ENCODE data around the gene TRIM25.

Gene TRIM25

DNA sequence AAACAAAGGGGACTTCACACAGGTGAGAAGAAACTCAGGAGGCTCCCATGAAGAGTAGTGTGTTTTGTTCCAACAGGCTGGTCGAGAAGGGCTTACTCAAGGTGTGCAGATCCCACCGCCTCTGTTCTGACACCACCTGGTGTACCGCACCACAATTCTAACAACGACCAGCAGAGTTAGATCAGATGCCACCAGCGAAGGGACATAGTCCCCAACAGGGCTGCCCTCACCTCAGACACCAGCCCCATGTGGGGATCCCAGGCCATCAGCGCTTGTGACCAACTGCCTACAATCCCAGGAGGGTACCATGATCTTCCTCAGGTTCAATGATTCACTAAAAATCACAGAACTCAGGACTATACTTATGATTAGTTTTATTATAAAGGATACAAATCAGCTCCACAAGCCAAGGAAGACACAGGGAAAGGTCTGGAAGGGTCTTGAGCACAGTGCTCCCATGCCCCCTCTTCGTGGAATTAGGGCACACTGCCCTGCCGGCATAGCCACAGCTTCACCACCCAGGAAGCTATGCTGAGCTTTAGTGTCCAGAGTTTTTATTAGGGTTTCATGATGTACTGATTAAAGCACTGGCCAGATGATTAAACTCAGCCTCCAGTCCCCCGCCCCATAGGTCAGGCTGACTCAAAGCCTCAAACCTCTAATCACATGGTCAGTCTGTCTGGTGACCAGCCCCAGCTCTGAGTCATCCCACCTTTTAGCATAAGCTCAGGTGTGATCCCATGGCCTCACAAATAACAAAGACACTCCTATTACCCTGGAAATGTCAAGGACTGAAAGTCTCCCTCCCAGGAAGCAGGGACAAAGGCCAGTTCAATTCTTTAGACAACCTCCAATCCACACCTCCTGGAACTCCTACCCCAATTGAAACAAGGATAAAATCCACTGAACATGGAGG, 26.0 kb downstream of the TRIM25 start:
- H3K36me3 ChIP-seq (ENCODE audit: control insufficient read depth in 5 of 5, insufficient read depth in 5 of 5, low read length in 5 of 5) = peaks cover 14 to 71% (median 52%) of the 10 kb centered on the region in 5 donors
- H3K4me3 ChIP-seq (ENCODE audit: low read depth in 1 of 5, low read length in 5 of 5) = no peak overlapping the region

GRCh38 chr17:56887105-56887504, 26.7 kb downstream of the TRIM25 start:
- H3K9me3 ChIP-seq (ENCODE audit: control insufficient read depth in 5 of 5, low read length in 5 of 5) = peaks cover 0 to 9% (median 6%) of the 10 kb centered on the region in 5 donors
- H3K36me3 ChIP-seq (ENCODE audit: control insufficient read depth in 5 of 5, insufficient read depth in 5 of 5, low read length in 5 of 5) = peaks cover 10 to 64% (median 45%) of the 10 kb centered on the region in 5 donors
- no peak overlapping the region for H3K9ac ChIP-seq (ENCODE audit: low read length in 5 of 5)
- H3K4me3 ChIP-seq (ENCODE audit: low read depth in 1 of 5, low read length in 5 of 5) = no peak overlapping the region
- H3K4me1 ChIP-seq (ENCODE audit: control insufficient read depth in 5 of 5, insufficient read depth in 5 of 5, low read length in 5 of 5) = peaks cover 0 to 12% (median 0%) of the 10 kb centered on the region in 5 donors
- no peaks in the 10 kb centered on the region for H3K27me3 ChIP-seq (ENCODE audit: control insufficient read depth in 5 of 5, insufficient read depth in 4 of 5, low read length in 5 of 5)
- H3K27ac ChIP-seq (ENCODE audit: low read depth, low read length) = no peak overlapping the region

More for the DNA sequence above, 26.0 kb downstream of the TRIM25 start:
- Histone ChIP-seq H3K9ac (ENCODE audit: low read length in 5 of 5) (no peak overlapping the region), H3K9me3 (ENCODE audit: control insufficient read depth in 5 of 5, low read length in 5 of 5) (peaks cover 0 to 9% (median 6%) of the 10 kb centered on the region in 5 donors), H3K27me3 (ENCODE audit: control insufficient read depth in 5 of 5, insufficient read depth in 4 of 5, low read length in 5 of 5) (no peaks in the 10 kb centered on the region), H3K4me1 (ENCODE audit: control insufficient read depth in 5 of 5, insufficient read depth in 5 of 5, low read length in 5 of 5) (peaks cover 0 to 12% (median 0%) of the 10 kb centered on the region in 5 donors), H3K27ac (ENCODE audit: low read depth, low read length) (no peak overlapping the region)

DNA sequence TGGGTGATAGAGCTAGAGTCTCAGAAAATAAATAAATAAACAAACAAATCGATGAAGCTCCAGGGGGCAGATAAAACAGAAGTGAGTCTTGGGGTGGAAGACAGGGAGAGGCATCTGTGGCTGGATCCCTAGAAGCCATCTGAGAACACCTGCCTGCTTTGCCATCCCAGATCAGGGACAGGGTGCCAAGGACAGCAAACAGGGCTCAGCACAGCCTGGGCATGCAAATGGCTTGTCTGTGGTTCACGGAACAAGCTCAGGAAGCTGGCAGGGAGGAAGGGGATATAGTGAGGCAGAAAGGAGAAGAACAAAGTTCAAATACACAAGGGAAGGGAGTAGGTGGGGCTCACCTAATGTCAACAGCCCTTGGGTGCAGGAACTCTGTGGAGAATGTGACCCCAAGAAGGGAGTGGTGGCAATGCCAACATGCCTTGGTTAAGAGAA, 27.5 kb downstream of the TRIM25 start:
- H3K9ac ChIP-seq (ENCODE audit: low read length in 5 of 5) = no peak overlapping the region
- H3K36me3 ChIP-seq (ENCODE audit: control insufficient read depth in 5 of 5, insufficient read depth in 5 of 5, low read length in 5 of 5) = peaks cover 8 to 56% (median 37%) of the 10 kb centered on the region in 5 donors
- no peak overlapping the region for H3K27ac ChIP-seq (ENCODE audit: low read depth, low read length)

GRCh38 chr17:56885312-56885657, 28.6 kb downstream of the TRIM25 start:
- peaks cover 0 to 9% (median 6%) of the 10 kb centered on the region in 5 donors for H3K9me3 ChIP-seq (ENCODE audit: control insufficient read depth in 5 of 5, low read length in 5 of 5)
- peaks cover 8 to 45% (median 28%) of the 10 kb centered on the region in 5 donors for H3K36me3 ChIP-seq (ENCODE audit: control insufficient read depth in 5 of 5, insufficient read depth in 5 of 5, low read length in 5 of 5)
- H3K27ac ChIP-seq (ENCODE audit: low read depth, low read length) = no peak overlapping the region
- H3K4me3 ChIP-seq (ENCODE audit: low read depth in 1 of 5, low read length in 5 of 5) = no peak overlapping the region
- peaks cover 0 to 14% (median 0%) of the 10 kb centered on the region in 5 donors for H3K4me1 ChIP-seq (ENCODE audit: control insufficient read depth in 5 of 5, insufficient read depth in 5 of 5, low read length in 5 of 5)
- H3K27me3 ChIP-seq (ENCODE audit: control insufficient read depth in 5 of 5, insufficient read depth in 4 of 5, low read length in 5 of 5) = no peaks in the 10 kb centered on the region
- H3K9ac ChIP-seq (ENCODE audit: low read length in 5 of 5) = no peak overlapping the region

More for the DNA sequence above, 27.5 kb downstream of the TRIM25 start:
- Histone ChIP-seq H3K9me3 (ENCODE audit: control insufficient read depth in 5 of 5, low read length in 5 of 5) (peaks cover 0 to 9% (median 6%) of the 10 kb centered on the region in 5 donors), H3K4me1 (ENCODE audit: control insufficient read depth in 5 of 5, insufficient read depth in 5 of 5, low read length in 5 of 5) (peaks cover 0 to 12% (median 0%) of the 10 kb centered on the region in 5 donors), H3K27me3 (ENCODE audit: control insufficient read depth in 5 of 5, insufficient read depth in 4 of 5, low read length in 5 of 5) (no peaks in the 10 kb centered on the region), H3K4me3 (ENCODE audit: low read depth in 1 of 5, low read length in 5 of 5) (no peak overlapping the region)

DNA sequence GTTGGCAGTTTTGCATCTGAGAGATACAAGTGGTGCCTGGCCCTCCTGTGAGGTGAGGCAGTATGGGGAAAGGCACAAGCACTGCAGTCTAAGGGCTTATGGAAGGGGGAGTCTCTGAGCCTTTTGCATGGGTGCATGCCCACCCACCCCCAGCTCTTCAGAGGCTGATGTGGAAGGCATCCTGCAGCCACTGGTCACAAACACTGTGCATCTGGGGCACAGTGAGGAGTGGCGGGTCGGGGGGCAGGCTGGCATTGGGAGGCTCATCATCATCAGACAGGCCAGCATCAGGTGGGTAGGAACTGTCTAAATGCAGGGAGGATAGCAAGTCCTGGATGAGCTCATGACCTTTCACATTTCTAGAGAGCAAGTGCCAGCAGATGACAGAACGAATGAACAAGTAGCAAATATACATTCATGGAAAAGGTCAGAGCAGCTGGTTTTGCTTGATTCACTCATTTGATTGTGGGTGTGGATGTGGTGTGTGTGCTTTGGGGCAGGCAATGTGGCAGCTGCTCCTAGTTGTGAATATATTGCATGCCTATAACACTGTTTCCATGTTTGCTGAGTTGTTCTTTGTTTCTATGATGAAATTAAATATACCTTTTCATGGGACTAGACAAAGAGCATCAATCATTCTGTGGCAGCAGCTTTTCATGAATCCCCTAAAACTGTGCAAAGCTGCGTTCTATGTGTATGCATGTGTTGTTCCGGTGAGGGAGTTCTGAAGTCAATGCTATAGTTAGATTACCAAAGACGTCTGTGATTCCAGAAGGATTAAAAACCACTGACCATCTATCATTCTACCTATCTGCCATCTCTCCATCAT, 29.2 kb downstream of the TRIM25 start:
- H3K36me3 ChIP-seq (ENCODE audit: control insufficient read depth in 5 of 5, insufficient read depth in 5 of 5, low read length in 5 of 5) = peaks cover 8 to 40% (median 22%) of the 10 kb centered on the region in 5 donors
- H3K9ac ChIP-seq (ENCODE audit: low read length in 5 of 5) = no peak overlapping the region
- H3K4me1 ChIP-seq (ENCODE audit: control insufficient read depth in 5 of 5, insufficient read depth in 5 of 5, low read length in 5 of 5) = peaks cover 0 to 14% (median 0%) of the 10 kb centered on the region in 5 donors
- H3K4me3 ChIP-seq (ENCODE audit: low read depth in 1 of 5, low read length in 5 of 5) = no peak overlapping the region
- H3K27me3 ChIP-seq (ENCODE audit: control insufficient read depth in 5 of 5, insufficient read depth in 4 of 5, low read length in 5 of 5) = no peaks in the 10 kb centered on the region
- H3K27ac ChIP-seq (ENCODE audit: low read depth, low read length) = no peak overlapping the region
- peaks cover 0 to 9% (median 6%) of the 10 kb centered on the region in 5 donors for H3K9me3 ChIP-seq (ENCODE audit: control insufficient read depth in 5 of 5, low read length in 5 of 5)

DNA sequence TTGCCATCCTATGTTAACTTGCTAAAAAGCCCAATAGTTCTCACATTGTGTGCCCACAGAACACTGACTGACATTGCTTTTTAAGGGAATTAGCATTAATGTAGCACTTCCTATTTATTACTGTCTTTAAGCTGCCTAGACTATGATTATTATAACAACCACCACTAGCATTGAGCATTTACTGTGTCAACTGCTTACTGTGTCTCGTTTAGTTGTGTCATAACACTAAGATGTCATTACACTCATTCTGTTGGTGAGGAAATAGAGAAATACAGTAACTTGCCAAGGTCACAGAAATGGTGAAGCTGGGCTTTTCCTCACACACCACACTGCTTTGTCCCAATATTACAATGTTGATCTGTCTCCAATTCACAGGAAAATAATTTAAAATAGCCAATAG, 30.2 kb downstream of the TRIM25 start:
- Histone ChIP-seq H3K4me1 (ENCODE audit: control insufficient read depth in 5 of 5, insufficient read depth in 5 of 5, low read length in 5 of 5) (peaks cover 0 to 14% (median 0%) of the 10 kb centered on the region in 5 donors), H3K36me3 (ENCODE audit: control insufficient read depth in 5 of 5, insufficient read depth in 5 of 5, low read length in 5 of 5) (peaks cover 3 to 30% (median 15%) of the 10 kb centered on the region in 5 donors)

GRCh38 chr17:56881685-56882295, 32.1 kb downstream of the TRIM25 start:
- Histone ChIP-seq H3K27me3 (ENCODE audit: control insufficient read depth in 5 of 5, insufficient read depth in 4 of 5, low read length in 5 of 5) (peaks cover 0 to 2% (median 0%) of the 10 kb centered on the region in 5 donors), H3K27ac (ENCODE audit: low read depth, low read length) (no peak overlapping the region), H3K9ac (ENCODE audit: low read length in 5 of 5) (no peak overlapping the region), H3K4me3 (ENCODE audit: low read depth in 1 of 5, low read length in 5 of 5) (no peak overlapping the region), H3K36me3 (ENCODE audit: control insufficient read depth in 5 of 5, insufficient read depth in 5 of 5, low read length in 5 of 5) (peaks cover 2 to 13% (median 6%) of the 10 kb centered on the region in 5 donors), H3K4me1 (ENCODE audit: control insufficient read depth in 5 of 5, insufficient read depth in 5 of 5, low read length in 5 of 5) (peaks cover 0 to 14% (median 0%) of the 10 kb centered on the region in 5 donors), H3K9me3 (ENCODE audit: control insufficient read depth in 5 of 5, low read length in 5 of 5) (peaks cover 0 to 3% (median 0%) of the 10 kb centered on the region in 5 donors)

More for the DNA sequence above, 30.2 kb downstream of the TRIM25 start:
- Histone ChIP-seq H3K27me3 (ENCODE audit: control insufficient read depth in 5 of 5, insufficient read depth in 4 of 5, low read length in 5 of 5) (no peaks in the 10 kb centered on the region), H3K9me3 (ENCODE audit: control insufficient read depth in 5 of 5, low read length in 5 of 5) (peaks cover 0 to 9% (median 6%) of the 10 kb centered on the region in 5 donors), H3K4me3 (ENCODE audit: low read depth in 1 of 5, low read length in 5 of 5) (no peak overlapping the region), H3K9ac (ENCODE audit: low read length in 5 of 5) (no peak overlapping the region), H3K27ac (ENCODE audit: low read depth, low read length) (no peak overlapping the region)

GRCh38 chr17:56880571-56880970, 33.3 kb downstream of the TRIM25 start:
- Histone ChIP-seq H3K9me3 (ENCODE audit: control insufficient read depth in 5 of 5, low read length in 5 of 5) (peaks cover 0 to 3% (median 0%) of the 10 kb centered on the region in 5 donors), H3K27me3 (ENCODE audit: control insufficient read depth in 5 of 5, insufficient read depth in 4 of 5, low read length in 5 of 5) (peaks cover 0 to 2% (median 0%) of the 10 kb centered on the region in 5 donors), H3K9ac (ENCODE audit: low read length in 5 of 5) (no peak overlapping the region), H3K36me3 (ENCODE audit: control insufficient read depth in 5 of 5, insufficient read depth in 5 of 5, low read length in 5 of 5) (peaks cover 0 to 7% (median 0%) of the 10 kb centered on the region in 5 donors), H3K27ac (ENCODE audit: low read depth, low read length) (no peak overlapping the region), H3K4me1 (ENCODE audit: control insufficient read depth in 5 of 5, insufficient read depth in 5 of 5, low read length in 5 of 5) (peaks cover 0 to 11% (median 0%) of the 10 kb centered on the region in 5 donors), H3K4me3 (ENCODE audit: low read depth in 1 of 5, low read length in 5 of 5) (no peak overlapping the region)

DNA sequence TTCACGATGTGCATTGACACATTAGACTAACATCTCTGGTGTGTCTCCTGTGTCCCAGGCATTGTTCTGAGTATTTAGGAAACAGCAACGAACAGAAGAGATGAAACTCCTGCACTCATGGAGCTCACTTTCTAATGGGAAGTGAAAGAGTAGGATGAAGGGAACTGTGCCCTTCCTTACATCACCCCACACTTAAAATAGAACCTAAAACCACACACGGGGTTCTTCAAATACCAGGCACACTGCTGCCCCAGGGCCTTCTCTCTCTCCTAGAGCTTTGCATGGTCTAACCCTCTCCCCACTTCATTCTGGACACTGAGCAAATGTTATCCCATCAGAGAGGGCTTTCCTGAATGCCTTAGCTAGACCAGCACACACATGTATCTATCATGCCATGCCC, 33.7 kb downstream of the TRIM25 start:
- no peak overlapping the region for H3K9ac ChIP-seq (ENCODE audit: low read length in 5 of 5)
- H3K4me3 ChIP-seq (ENCODE audit: low read depth in 1 of 5, low read length in 5 of 5) = no peak overlapping the region
- peaks cover 0 to 3% (median 0%) of the 10 kb centered on the region in 5 donors for H3K9me3 ChIP-seq (ENCODE audit: control insufficient read depth in 5 of 5, low read length in 5 of 5)
- H3K4me1 ChIP-seq (ENCODE audit: control insufficient read depth in 5 of 5, insufficient read depth in 5 of 5, low read length in 5 of 5) = peaks cover 0 to 7% (median 0%) of the 10 kb centered on the region in 5 donors
- peaks cover 0 to 7% (median 0%) of the 10 kb centered on the region in 5 donors for H3K36me3 ChIP-seq (ENCODE audit: control insufficient read depth in 5 of 5, insufficient read depth in 5 of 5, low read length in 5 of 5)
- peaks cover 0 to 2% (median 0%) of the 10 kb centered on the region in 5 donors for H3K27me3 ChIP-seq (ENCODE audit: control insufficient read depth in 5 of 5, insufficient read depth in 4 of 5, low read length in 5 of 5)
- H3K27ac ChIP-seq (ENCODE audit: low read depth, low read length) = no peak overlapping the region
